GM21360 (cell line): ENCODE results near the gene IL27RA.
"Not testable (repeated sequence)": the region's sequence is repeated elsewhere in the genome, so short reads cannot be mapped to it uniquely, and the experiment has no call there.

ENCODE experiments used
- ATAC-seq: cut with Tn5 transposase; IDR thresholded peaks from one replicate; pipeline ENCODE4 v1.9.1; 2021; ENCODE audit warnings: mild to moderate bottlenecking, moderate library complexity; ENCODE audit not compliant: unreplicated experiment

IL27RA gene

DNA sequence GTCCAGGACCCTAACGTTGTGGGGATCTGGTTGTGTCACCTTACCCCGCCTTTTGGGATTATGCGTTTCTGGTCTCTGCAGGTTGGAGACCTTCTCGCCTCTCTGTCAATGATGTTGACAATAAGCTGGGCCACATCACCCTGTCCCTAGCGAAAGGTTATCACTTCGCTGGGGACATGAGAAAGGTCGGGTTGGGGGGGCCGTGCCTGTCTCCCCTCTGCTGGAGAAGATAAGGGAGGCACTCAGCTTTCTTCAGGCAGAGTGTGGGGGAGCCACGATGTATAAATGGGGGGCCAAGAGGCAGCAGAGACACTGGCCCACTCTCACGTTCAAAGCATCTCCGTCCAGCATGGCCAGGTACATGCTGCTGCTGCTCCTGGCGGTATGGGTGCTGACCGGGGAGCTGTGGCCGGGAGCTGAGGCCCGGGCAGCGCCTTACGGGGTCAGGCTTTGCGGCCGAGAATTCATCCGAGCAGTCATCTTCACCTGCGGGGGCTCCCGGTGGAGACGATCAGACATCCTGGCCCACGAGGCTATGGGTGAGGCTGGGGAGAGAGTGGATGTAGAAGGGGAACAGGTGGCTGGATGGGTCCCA lies 3.6 kb upstream of the IL27RA start, which contains the start of gene RLN3:
Gene RLN3 (plus strand): TSS at position 293 of the 595 bp plus-strand sequence. CDS start 57 bp downstream, at position 350.
- no peak for ATAC-seq

DNA sequence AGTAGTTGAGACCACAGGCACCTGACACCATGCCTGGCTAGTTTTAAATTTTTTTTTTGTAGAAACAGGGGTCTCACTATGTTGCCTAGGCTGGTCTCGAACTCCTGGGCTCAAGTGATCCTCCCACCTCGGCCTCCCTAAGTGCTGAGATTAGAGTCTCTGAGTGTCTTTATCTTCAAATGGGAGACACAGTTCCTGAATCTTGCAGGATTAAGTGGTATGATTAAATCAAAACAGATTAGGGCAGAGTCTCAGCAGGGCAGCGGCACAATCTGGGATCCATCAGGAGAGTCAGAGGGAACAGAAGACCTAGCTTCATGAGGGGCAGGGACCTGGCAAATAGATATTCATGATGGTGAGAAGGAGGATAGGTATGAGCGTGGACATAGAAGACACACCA lies 2.7 kb upstream of the IL27RA start:
- ATAC-seq, result no peak

DNA sequence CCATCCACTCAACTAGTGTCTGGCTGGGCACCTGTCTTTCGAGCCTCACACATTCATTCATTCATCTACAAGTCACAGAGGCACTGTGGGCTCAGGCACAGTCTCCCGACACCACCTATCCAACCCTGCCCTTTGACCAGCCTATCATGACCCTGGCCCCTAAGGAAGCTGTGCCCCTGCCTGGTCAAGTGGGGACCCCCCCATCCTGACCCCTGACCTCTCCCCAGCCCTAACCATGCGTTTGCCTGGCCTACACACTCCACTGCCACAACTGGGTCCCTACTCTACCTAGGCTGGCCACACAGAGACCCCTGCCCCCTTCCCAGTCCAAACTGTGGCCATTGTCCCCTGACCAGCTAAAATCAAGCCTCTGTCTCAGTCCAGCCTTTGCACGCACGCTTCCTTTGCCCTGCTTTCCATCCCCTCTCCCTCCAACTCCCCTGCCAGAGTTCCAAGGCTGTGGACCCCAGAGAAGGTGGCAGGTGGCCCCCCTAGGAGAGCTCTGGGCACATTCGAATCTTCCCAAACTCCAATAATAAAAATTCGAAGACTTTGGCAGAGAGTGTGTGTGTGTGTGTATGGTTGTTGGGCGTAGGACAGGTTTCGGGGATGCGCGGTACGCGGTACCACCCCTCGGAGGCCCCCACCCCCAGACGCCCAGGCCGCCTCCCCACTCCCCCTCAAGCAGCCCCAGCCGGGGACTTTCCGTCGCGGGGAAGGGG lies 404 bp upstream of the IL27RA start:
- ATAC-seq, result no peak

DNA sequence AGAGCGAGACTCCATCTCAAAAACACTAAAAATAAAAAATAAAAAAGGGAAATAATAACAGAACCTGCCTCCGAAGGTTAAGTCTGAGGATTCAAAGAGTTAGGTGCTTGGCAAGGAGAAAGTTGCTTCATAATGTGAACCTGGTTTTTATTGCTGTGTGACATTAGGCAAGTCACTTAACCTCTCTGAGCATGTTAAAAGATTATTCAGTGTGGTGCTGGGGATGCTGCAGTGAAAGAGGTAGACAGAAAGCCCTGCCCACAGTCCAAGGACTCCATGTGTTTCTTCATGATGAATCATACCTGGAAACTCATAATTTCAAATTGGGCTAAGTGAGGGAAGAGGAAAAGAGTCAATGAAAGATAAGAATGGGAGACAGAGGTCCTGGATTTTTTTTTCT lies 2.4 kb downstream of the IL27RA start:
- ATAC-seq, result no peak

DNA sequence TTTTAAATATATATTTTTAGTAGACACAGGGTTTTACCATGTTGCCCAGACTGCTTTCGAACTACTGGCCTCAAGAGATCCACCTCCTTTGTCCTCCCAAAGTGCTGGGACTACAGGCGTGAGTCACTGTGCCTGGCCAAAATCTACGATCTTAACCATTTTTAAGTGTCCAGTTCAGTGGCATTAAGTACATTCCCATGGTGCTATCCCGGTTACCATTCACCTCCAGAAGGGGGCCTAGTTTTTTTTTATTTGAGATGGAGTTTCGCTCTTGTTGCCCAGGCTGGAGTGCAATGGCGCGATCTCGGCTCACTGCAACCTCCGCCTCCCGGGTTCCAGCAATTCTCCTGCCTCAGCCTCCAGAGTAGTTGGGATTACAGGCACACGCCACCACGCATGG lies 3.6 kb downstream of the IL27RA start:
- ATAC-seq, result not testable (repeated sequence)

DNA sequence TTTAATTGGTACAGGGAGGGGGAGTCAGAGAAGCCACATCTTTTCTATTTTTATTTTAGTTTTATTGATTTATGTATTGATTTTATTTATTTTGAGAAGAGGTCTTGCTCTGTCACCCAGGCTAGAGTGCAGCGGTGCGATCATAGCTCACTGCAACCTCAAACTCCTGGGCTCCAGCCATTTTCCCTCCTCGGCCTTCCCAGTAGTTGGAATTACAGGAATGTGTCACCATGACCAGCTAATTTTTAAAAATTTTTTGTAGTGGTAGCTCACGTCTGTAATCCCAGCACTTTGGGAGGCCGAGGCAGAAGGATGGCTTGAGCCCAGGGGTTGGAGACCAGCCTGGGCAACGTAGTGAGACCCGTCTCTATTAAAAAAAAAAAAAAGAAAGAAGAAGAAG lies 4.1 kb downstream of the IL27RA start:
- ATAC-seq, result no peak

DNA sequence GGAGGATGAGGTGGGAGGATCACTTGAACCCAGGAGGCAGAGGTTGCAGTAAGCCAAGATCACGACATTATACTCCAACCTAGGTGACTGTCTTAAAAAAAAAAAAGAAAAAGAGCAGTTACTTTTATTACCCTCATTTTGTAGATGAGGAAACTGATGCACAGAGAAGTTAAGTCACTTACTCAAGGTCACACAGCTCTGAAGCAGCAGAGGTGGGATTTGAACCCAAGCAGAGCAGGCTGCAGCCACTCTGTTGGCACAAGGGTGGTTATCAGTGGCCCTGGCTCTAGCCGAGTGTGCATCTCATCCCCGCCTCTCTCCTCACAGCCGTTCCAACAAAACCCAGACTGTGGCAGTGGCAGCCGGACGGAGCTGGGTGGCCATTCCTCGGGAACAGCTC lies 7.6 kb downstream of the IL27RA start:
- no peak for ATAC-seq

DNA sequence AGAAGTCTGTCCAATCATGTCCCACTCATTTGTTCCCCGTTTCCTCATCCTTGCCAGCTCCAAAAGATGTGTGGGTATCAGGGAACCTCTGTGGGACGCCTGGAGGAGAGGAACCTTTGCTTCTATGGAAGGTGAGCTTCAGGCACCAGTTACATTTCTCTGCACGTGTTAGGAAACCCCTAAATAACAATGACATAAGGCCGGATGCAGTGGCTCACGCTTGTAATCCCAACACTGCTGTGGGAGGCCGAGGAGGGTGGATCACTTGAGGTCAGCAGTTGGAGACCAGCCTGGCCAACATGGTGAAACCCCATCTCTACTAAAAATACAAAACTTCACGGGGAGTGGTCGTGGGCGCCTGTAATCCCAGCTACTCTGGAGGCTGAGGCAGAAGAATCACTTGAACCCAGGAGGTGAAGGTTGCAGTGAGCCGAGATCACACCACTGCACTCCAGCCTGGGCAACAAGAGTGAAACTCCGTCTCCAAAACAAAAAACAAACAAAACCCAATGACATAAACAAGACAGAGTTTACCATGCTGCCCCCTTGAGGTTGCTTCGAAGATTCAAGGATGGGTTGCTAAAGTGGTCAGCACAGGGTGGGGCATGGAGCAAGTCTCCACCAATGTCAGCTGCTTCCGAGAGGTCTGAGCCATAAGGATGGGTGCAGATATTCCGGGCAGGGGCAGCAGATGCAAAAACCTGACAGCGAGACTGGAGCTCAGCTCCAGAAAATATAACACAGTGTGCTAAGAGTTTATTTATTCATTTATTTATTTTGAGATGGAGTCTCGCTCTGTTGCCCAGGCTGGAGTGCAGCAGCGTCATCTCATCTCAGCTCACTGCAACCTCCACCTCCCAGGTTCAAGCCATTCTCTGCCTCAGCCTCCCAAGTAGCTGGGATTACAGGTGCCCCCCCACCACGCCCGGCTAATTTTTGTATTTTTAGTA lies 11.4 kb downstream of the IL27RA start:
- ATAC-seq, result not testable (repeated sequence)

DNA sequence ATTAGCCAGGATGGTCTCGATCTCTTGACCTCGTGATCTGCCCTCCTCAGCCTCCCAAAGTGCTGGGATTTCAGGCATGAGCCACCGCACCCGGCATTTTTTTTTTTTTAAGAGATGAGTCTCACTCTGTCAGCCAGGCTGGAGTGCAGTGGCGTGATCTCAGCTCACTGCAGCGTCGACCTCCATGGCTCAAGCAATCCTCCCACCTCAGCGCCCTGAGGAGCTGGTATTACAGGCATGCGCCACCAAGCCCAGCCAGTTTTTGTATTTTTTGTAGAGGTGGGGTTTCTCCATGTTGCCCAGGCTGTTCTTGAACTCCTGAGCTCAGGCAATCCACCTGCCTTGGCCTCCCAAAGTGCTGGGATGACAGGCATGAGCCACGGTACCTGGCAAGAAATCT lies 16.3 kb downstream of the IL27RA start:
- not testable (repeated sequence) for ATAC-seq

DNA sequence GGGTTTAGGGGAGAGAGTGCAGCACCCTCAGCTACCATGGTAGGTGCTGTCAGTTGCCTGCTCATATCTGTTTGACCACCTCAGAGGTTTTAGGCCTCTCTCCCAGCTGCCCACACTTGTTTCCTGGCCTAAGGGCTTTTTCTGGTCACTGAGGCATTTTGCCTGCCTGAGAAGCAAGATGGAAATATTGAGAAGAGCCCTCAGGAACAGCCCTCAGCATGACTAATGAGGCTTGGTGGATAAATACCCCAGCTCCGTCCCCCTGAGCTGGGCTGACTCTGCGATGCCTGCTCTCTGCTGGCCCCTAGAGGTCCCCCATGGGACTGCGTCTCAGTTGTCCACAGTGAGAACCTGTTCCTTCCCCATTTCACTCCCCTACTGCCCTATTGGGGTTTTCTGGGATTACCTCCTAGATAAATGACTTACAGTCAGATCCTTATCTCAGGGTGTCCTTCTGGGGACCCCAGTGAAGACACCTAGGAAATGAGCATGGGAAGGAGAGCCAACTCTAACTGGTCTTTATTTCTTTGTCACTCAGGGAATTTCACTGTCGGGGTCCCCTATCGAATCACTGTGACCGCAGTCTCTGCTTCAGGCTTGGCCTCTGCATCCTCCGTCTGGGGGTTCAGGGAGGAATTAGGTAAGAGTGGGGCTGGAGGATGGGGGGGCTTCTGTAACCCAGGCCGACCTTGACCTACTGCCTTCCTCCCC lies 17.0 kb downstream of the IL27RA start:
- ATAC-seq, result no peak

DNA sequence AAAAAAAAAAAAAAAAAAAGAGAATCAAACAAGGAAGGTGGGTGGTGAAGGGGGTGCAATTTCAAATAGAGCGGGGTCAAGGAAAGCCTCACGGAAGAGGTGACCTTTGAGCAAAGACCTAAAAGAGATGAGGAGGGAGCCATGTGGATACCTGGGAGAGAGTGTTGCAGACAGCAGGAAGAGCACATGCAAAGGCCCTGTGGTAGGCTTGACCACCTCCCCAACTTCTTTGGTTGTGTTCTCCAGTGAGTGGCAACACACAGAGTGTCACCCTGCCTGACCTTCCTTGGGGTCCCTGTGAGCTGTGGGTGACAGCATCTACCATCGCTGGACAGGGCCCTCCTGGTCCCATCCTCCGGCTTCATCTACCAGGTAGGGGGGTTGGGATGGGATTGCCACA lies 18.9 kb downstream of the IL27RA start:
- ATAC-seq, result no peak

DNA sequence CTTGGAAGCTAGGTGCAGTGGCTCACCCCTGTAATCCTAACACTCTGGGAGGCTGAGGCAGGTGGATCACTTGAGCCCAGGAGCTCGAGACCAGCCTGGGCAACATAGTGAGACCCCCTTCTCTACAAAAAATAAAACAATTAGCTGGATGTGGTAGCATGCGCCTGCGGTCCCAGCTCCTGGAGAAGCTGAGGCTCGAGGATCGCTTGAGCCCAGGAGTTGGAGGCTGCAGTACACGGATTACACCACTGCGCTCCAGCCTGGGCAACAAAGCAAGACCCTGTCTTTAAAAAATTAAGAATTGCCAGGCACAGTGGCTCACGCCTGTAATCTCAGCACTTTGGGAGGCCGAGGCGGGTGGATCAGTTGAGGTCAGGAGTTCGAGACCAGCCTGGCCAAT lies 19.4 kb downstream of the IL27RA start:
- ATAC-seq, result not testable (repeated sequence)

DNA sequence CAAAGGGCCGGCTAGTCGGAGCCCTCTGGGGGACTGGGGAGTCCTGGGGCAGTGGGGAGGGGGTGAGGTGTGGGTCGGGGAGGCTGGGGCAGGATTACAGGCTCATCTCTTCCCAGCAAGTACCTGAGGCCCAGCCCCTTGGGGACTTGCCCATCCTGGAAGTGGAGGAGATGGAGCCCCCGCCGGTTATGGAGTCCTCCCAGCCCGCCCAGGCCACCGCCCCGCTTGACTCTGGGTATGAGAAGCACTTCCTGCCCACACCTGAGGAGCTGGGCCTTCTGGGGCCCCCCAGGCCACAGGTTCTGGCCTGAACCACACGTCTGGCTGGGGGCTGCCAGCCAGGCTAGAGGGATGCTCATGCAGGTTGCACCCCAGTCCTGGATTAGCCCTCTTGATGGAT lies 20.4 kb downstream of the IL27RA start:
- ATAC-seq, result no peak

DNA sequence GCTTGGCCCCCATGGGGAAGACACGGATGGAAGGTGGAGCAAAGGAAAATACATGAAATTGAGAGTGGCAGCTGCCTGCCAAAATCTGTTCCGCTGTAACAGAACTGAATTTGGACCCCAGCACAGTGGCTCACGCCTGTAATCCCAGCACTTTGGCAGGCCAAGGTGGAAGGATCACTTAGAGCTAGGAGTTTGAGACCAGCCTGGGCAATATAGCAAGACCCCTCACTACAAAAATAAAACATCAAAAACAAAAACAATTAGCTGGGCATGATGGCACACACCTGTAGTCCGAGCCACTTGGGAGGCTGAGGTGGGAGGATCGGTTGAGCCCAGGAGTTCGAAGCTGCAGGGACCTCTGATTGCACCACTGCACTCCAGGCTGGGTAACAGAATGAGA lies 20.9 kb downstream of the IL27RA start:
- no peak for ATAC-seq

DNA sequence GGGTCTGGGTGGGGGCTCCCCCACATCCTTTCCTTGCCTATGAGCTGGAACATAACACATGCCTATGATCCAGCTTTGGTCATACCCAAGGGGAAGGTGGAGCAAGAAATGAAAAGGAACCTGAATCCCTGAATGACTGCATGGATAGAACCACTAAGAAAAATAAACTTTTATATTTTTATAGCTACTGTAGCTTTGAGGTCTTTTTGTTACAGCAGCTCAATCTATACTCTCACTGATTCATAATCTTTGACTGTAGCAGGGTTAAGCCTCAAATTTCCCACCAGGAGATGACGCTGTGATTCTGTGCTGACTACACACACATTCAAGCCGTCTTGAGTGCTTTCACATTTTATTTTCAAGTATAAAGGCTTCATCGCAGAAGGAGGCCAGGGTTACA lies 21.5 kb downstream of the IL27RA start:
- ATAC-seq, result no peak

DNA sequence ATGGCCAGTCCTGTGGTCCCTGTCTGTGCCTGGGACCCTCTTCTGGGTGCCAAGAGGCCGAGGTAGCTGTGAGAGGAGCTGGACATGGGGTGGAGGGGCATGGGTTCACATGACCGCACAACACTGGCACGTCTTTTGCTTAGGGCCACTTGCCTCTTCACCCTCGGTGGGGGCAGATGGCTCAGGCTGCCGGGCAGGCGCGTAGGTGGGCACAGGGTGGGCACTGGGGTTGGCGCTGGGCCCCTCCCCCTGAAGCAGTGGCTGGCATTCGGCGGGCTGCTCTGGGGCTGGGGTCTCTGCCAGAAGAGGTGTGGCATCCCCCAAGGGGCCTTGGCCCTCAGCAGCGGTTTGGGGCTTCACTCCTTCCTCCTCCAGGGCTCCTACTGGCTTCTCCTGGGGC lies 21.9 kb downstream of the IL27RA start:
- ATAC-seq, result no peak

DNA sequence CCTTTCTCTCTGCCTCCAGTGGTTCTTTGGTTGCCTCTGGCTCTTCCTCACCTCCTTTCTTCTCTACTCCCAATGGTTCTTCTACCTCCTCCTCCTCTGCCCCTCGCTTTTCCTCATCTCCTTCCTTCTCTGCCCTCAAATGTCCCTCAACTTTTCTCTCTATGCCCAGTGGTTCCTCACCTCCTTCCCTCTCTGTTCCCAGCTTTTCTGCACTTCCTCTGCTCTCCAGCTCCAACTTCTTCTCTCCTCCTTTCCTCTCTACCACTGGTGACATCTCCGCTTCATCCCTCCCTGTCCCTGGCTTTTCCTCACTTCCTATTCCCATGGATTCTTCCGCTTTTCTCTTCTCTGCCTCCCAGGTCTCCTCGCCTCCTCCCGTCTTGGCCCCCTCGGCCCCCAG lies 22.5 kb downstream of the IL27RA start:
- ATAC-seq, result no peak

DNA sequence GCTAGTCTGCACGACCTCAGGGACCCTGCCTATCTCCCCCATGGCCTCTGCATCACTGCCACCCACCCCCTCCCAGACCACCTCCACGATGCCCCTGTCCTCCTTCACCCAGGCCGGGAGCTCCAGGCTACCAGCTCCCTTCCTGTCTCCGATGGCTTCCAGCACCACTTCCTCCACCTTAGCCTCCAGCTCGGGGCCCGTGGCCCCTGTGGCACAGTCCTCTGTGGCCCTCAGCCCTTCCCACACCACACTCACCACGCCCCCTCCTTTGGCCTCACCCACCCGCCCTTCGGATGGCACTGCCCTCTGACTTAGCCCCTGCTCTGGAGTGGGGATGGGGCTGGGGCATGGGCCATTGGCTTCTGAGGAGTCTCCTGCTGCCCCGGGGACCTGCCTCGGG lies 23.2 kb downstream of the IL27RA start:
- no peak for ATAC-seq

DNA sequence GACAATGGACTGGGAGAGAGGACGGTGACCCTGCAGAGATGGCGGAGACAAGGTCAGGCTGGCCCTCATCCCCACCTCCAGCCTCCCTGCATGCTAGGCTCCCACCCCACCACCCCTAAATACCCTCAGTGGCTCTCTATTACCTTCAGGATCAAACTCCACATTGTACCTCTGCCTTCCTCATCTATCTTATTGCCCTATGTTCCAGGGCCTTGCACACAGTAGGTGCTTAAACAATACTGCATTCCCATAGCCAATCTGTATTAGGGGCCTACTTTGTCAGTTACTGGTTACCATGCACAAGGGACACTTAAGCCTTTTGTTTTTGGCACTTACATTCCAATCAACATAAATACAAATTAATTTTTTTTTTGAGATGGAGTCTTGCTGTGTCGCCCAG lies 23.8 kb downstream of the IL27RA start:
- ATAC-seq, result no peak

DNA sequence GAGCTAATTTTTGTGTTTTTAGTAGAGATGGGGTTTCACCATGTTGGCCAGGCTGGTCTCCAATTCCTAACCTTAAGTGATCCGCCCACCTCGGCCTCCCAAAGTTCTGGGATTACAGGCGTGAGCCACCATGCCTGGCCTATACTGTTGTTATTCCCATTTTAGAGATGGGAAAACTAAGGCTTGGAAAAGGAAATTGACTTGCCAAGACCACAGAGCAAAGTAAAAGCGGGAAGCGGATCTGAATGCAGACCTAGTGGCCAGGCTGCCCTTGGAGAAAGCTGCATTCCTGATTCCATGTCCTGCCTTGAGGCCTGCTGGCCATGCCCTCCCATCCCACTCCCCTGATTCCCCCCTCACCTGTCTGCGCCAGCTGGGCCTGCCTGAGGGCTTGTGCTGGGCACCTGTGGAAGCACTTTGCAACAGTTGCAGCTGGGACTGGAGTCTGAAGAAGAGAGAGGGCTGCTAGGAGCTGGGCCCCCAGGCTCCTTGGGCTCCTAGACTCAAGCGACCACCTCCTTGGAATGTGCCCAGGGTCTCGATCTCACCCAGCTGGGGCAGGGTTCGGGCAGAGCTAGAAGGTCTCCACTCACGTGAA lies 24.6 kb downstream of the IL27RA start:
- no peak for ATAC-seq
